Naive thymus-derived CD4-positive, alpha-beta T cell (primary cell): Measurements from ENCODE around the gene FLT3. TPM values are rescaled to one million over a fixed set of nuclear protein-coding genes. Genes with fewer than 3 reads are reported as not detected.

Source experiments
- ATAC-seq: fragments of 150-1000 bp; cut with Tn5 transposase; 2 replicates; pipeline ENCODE4 v1.10.0; 2021; ENCODE audit warnings: mild to moderate bottlenecking, moderate library complexity
- CTCF ChIA-PET: fragments of 350-600 bp; sonication (Branson Sonifier 250); formaldehyde crosslinking; loops from one replicate; lab custom pipeline; 2021; ENCODE audit warnings: antibody characterized with exemption; lab: Charles Lee
- POLR2A ChIA-PET: fragments of 350-600 bp; sonication (Branson Sonifier 250); formaldehyde crosslinking; loops from one replicate; lab custom pipeline; 2021; ENCODE audit warnings: antibody characterized with exemption, inconsistent platforms; lab: Charles Lee
- DNase-seq, 9 donors: peaks; one replicate each; pipeline versions ENCODE4 v3.0.0 to v3.0.0-alpha.2; 2020 to 2022; ENCODE audit warnings: mixed read lengths in 1 of 9
- H3K27ac ChIP-seq: one replicate; pipeline ENCODE4 v1.7.0; 2013; ENCODE audit warnings: mild to moderate bottlenecking, low read depth, low read length, moderate library complexity
- H3K27me3 ChIP-seq, 2 donors: one replicate each; pipeline ENCODE4 v1.7.0; 2013; ENCODE audit warnings: low read length in 2 of 2, mild to moderate bottlenecking in 2 of 2, moderate library complexity in 2 of 2; ENCODE audit not compliant: control insufficient read depth in 2 of 2, insufficient read depth in 2 of 2
- H3K36me3 ChIP-seq, 3 experiments: 1 replicate in 2 of 3; 2 replicates in 1 of 3; pipeline ENCODE4 v1.7.0; 2013; ENCODE audit warnings: low read length in 3 of 3, mild to moderate bottlenecking in 3 of 3, moderate library complexity in 1 of 3; ENCODE audit not compliant: insufficient read depth in 3 of 3, control insufficient read depth in 2 of 3
- H3K4me1 ChIP-seq, 2 donors: one replicate each; pipeline ENCODE4 v1.7.0; 2013; ENCODE audit warnings: low read length in 2 of 2, mild to moderate bottlenecking in 2 of 2, moderate library complexity in 1 of 2; ENCODE audit not compliant: control insufficient read depth in 2 of 2, insufficient read depth in 2 of 2
- H3K4me3 ChIP-seq: 2 replicates; pipeline ENCODE4 v1.7.0; 2013; ENCODE audit warnings: mild to moderate bottlenecking, low read length
- H3K9me3 ChIP-seq, 3 experiments: 1 replicate in 2 of 3; 2 replicates in 1 of 3; pipeline ENCODE4 v1.7.0; 2013; ENCODE audit warnings: low read length in 3 of 3; ENCODE audit not compliant: control insufficient read depth in 2 of 3
- H3K27ac Mint-ChIP-seq, 9 donors: one replicate each; pipeline ENCODE4 v1.8.0; 2020 to 2022; ENCODE audit warnings: mixed read lengths in 9 of 9, mild to moderate bottlenecking in 8 of 9, moderate library complexity in 5 of 9, inconsistent platforms in 2 of 9
- H3K27me3 Mint-ChIP-seq, 5 donors: one replicate each; pipeline ENCODE4 v1.8.0; 2021 to 2022; ENCODE audit warnings: mixed read lengths in 5 of 5, mild to moderate bottlenecking in 1 of 5
- H3K36me3 Mint-ChIP-seq, 5 donors: one replicate each; pipeline ENCODE4 v1.8.0; 2020 to 2022; ENCODE audit warnings: mixed read lengths in 5 of 5, mild to moderate bottlenecking in 3 of 5, inconsistent platforms in 1 of 5
- H3K4me1 Mint-ChIP-seq, 7 donors: one replicate each; pipeline ENCODE4 v1.8.0; 2020 to 2022; ENCODE audit warnings: mixed read lengths in 7 of 7, mild to moderate bottlenecking in 3 of 7, inconsistent platforms in 1 of 7
- H3K4me3 Mint-ChIP-seq, 10 donors: one replicate each; pipeline ENCODE4 v1.8.0; 2020 to 2022; ENCODE audit warnings: mild to moderate bottlenecking in 10 of 10, mixed read lengths in 10 of 10, moderate library complexity in 6 of 10, inconsistent platforms in 2 of 10
- H3K9me3 Mint-ChIP-seq, 11 donors: one replicate each; pipeline ENCODE4 v1.8.0; 2020 to 2022; ENCODE audit warnings: mixed read lengths in 11 of 11, mild to moderate bottlenecking in 4 of 11, inconsistent platforms in 1 of 11, moderate library complexity in 1 of 11
- intact Hi-C, 2 donors: fragments of 100-400 bp; cut with micrococcal nuclease; formaldehyde crosslinking; loops; one replicate each; pipeline ENCODE4 v1.15.1; 2023
- polyA plus RNA-seq, 2 donors: library from polyadenylated mRNA; unstranded; fragments of 300-500 nt; fragmentation: Illumina TruSeq; gene quantifications; one replicate each; pipeline ENCODE4 v1.2.3, GENCODE V29; 2021
- total RNA-seq, 6 experiments: library from RNA in 5 of 6; stranded (reverse) in 5 of 6; gene quantifications; 1 replicate in 5 of 6; 2 replicates in 1 of 6; pipeline ENCODE4 v1.2.3 and lab custom pipeline; 2021 to 2026

Gene FLT3
- total and polyA plus RNA-seq, 7 experiments from 2014 or later, result 0.77 to 3.4 TPM; not detected in 5

GRCh38 chr13:28044608-28045007, 55.8 kb downstream of the FLT3 start:
- ATAC-seq (no peak), DNase-seq (no peak)
- H3K9me3 ChIP-seq, result no peaks in the 10 kb centered on the region
- H3K27me3 ChIP-seq, result no peaks in the 10 kb centered on the region
- H3K4me1 ChIP-seq, result no peaks in the 10 kb centered on the region
- H3K27ac ChIP-seq, result no peak overlapping the region
- Mint-ChIP-seq H3K27me3 (peaks cover 0 to 14% (median 10%) of the 10 kb centered on the region in 5 donors), H3K4me3 (no peak overlapping the region), H3K9me3 (peaks cover 0 to 2% (median 0%) of the 10 kb centered on the region in 11 donors), H3K36me3 (peaks cover 0 to 2% (median 0%) of the 10 kb centered on the region in 5 donors), H3K4me1 (peaks cover 0 to 10% (median 6%) of the 10 kb centered on the region in 7 donors), H3K27ac (no peak overlapping the region)
- no peaks in the 10 kb centered on the region for H3K36me3 ChIP-seq
- ChIA-PET POLR2A (no interaction called here), CTCF (no interaction called here)
- intact Hi-C loops, result no loop called here
- no peak overlapping the region for H3K4me3 ChIP-seq

- ATAC-seq (no peak), DNase-seq (no peak)
- no peak overlapping the region for H3K27ac ChIP-seq
- Mint-ChIP-seq H3K27ac (no peak overlapping the region), H3K36me3 (peaks cover 0 to 2% (median 0%) of the 10 kb centered on the region in 5 donors), H3K4me3 (no peak overlapping the region), H3K9me3 (peaks cover 0 to 2% (median 0%) of the 10 kb centered on the region in 11 donors), H3K27me3 (peaks cover 0 to 17% (median 9%) of the 10 kb centered on the region in 5 donors), H3K4me1 (peaks cover 0 to 10% (median 6%) of the 10 kb centered on the region in 7 donors)
- no peak overlapping the region for H3K4me3 ChIP-seq
- no peaks in the 10 kb centered on the region for H3K9me3 ChIP-seq
- POLR2A ChIA-PET, result no interaction called here
- CTCF ChIA-PET, result no interaction called here
- no peaks in the 10 kb centered on the region for H3K27me3 ChIP-seq
- intact Hi-C loops, result no loop called here
- H3K36me3 ChIP-seq, result no peaks in the 10 kb centered on the region
- no peaks in the 10 kb centered on the region for H3K4me1 ChIP-seq
Measured at GRCh38 chr13:28043224-28043623, 57.2 kb downstream of the FLT3 start.

- Mint-ChIP-seq H3K9me3 (no peaks in the 10 kb centered on the region), H3K36me3 (peaks cover 0 to 2% (median 0%) of the 10 kb centered on the region in 5 donors), H3K4me1 (peaks cover 0 to 4% (median 0%) of the 10 kb centered on the region in 7 donors), H3K27ac (no peak overlapping the region), H3K4me3 (no peak overlapping the region), H3K27me3 (peaks cover 0 to 17% (median 11%) of the 10 kb centered on the region in 5 donors)
- Histone ChIP-seq H3K4me3 (no peak overlapping the region), H3K4me1 (no peaks in the 10 kb centered on the region), H3K9me3 (no peaks in the 10 kb centered on the region), H3K27me3 (no peaks in the 10 kb centered on the region), H3K36me3 (no peaks in the 10 kb centered on the region), H3K27ac (no peak overlapping the region)
- DNase-seq, result no peak
- ChIA-PET CTCF (no interaction called here), POLR2A (no interaction called here)
- intact Hi-C loops, result no loop called here
- no peak for ATAC-seq
Measured at GRCh38 chr13:28041501-28041900, 58.9 kb downstream of the FLT3 start.

- no peak overlapping the region for H3K4me3 Mint-ChIP-seq
- peaks cover 0 to 4% (median 0%) of the 10 kb centered on the region in 7 donors for H3K4me1 Mint-ChIP-seq
- H3K27me3 Mint-ChIP-seq, result peaks cover 0 to 17% (median 15%) of the 10 kb centered on the region in 5 donors
- H3K27ac ChIP-seq, result no peak overlapping the region
- DNase-seq (no peak), ATAC-seq (no peak)
- no peaks in the 10 kb centered on the region for H3K4me1 ChIP-seq
- no peaks in the 10 kb centered on the region for H3K9me3 Mint-ChIP-seq
- H3K27me3 ChIP-seq, result no peaks in the 10 kb centered on the region
- ChIA-PET CTCF (interaction anchor here (0.7 kb wide), 1 partner anchor 10 kb away, joined by 4 read pairs; no protein-coding TSS in a partner anchor), POLR2A (interaction anchor here (0.7 kb wide), 1 partner anchor 611 kb away, joined by 3 read pairs; no protein-coding TSS in a partner anchor)
- H3K4me3 ChIP-seq, result no peak overlapping the region
- intact Hi-C loops, result no loop called here
- H3K36me3 ChIP-seq, result no peaks in the 10 kb centered on the region
- peaks cover 0 to 2% (median 0%) of the 10 kb centered on the region in 5 donors for H3K36me3 Mint-ChIP-seq
- H3K9me3 ChIP-seq, result no peaks in the 10 kb centered on the region
- H3K27ac Mint-ChIP-seq, result no peak overlapping the region
Measured at GRCh38 chr13:28041031-28041461, 59.3 kb downstream of the FLT3 start.

- no peak overlapping the region for H3K27ac Mint-ChIP-seq
- H3K27me3 ChIP-seq, result no peaks in the 10 kb centered on the region
- ATAC-seq (no peak), DNase-seq (no peak)
- CTCF ChIA-PET, result no interaction called here
- peaks cover 0 to 5% (median 0%) of the 10 kb centered on the region in 7 donors for H3K4me1 Mint-ChIP-seq
- H3K4me3 ChIP-seq, result no peak overlapping the region
- H3K9me3 ChIP-seq, result no peaks in the 10 kb centered on the region
- H3K4me3 Mint-ChIP-seq, result no peak overlapping the region
- H3K27ac ChIP-seq, result no peak overlapping the region
- H3K36me3 Mint-ChIP-seq, result no peaks in the 10 kb centered on the region
- H3K27me3 Mint-ChIP-seq, result peaks cover 3 to 37% (median 16%) of the 10 kb centered on the region in 5 donors
- H3K4me1 ChIP-seq, result no peaks in the 10 kb centered on the region
- intact Hi-C loops, result no loop called here
- H3K9me3 Mint-ChIP-seq, result no peaks in the 10 kb centered on the region
- POLR2A ChIA-PET, result no interaction called here
- H3K36me3 ChIP-seq, result no peaks in the 10 kb centered on the region
Measured at GRCh38 chr13:28037399-28037798, 63.0 kb downstream of the FLT3 start.

GRCh38 chr13:28035146-28035782, 65.1 kb downstream of the FLT3 start:
- no peak overlapping the region for H3K4me3 ChIP-seq
- H3K9me3 Mint-ChIP-seq, result no peaks in the 10 kb centered on the region
- H3K27ac Mint-ChIP-seq, result no peak overlapping the region
- intact Hi-C loops, result no loop called here
- ATAC-seq (no peak), DNase-seq (no peak)
- no peaks in the 10 kb centered on the region for H3K9me3 ChIP-seq
- no peaks in the 10 kb centered on the region for H3K36me3 Mint-ChIP-seq
- H3K27ac ChIP-seq, result no peak overlapping the region
- H3K4me1 ChIP-seq, result no peaks in the 10 kb centered on the region
- ChIA-PET POLR2A (no interaction called here), CTCF (no interaction called here)
- no peaks in the 10 kb centered on the region for H3K27me3 ChIP-seq
- peaks cover 0 to 9% (median 0%) of the 10 kb centered on the region in 7 donors for H3K4me1 Mint-ChIP-seq
- no peak overlapping the region for H3K4me3 Mint-ChIP-seq
- no peaks in the 10 kb centered on the region for H3K36me3 ChIP-seq
- H3K27me3 Mint-ChIP-seq, result peaks cover 5 to 48% (median 23%) of the 10 kb centered on the region in 5 donors
